PC-3 (cell line): ENCODE data around the gene KIR3DL2. TPM values are rescaled to one million over a fixed set of nuclear protein-coding genes. Genes with fewer than 3 reads are reported as not detected.
"Not testable (repeated sequence)": the region's sequence is repeated elsewhere in the genome, so short reads cannot be mapped to it uniquely, and the experiment has no call there.

Experiments used
- ATAC-seq: fragments of 200-7000 bp; cut with Tn5 transposase; 2 replicates; pipeline ENCODE4 v1.9.1; 2020; ENCODE audit warnings: mild to moderate bottlenecking, moderate library complexity
- BruUV-seq: library from RNA; stranded (reverse); fragments of 400-500 nt; replicated peaks from 2 replicates; lab custom pipeline; 2021; lab: Mats Ljungman, UMichigan
- CTCF ChIA-PET: fragments of 300-600 bp; sonication (Branson Sonifier 250); formaldehyde crosslinking; loops from one replicate; lab custom pipeline; 2022; ENCODE audit warnings: antibody characterized with exemption; lab: Charles Lee
- POLR2A ChIA-PET: fragments of 300-600 bp; sonication (Branson Sonifier 250); formaldehyde crosslinking; loops from one replicate; lab custom pipeline; 2022; ENCODE audit warnings: antibody characterized with exemption; ENCODE audit not compliant: unreplicated experiment; lab: Charles Lee
- DNase-seq: peaks from one replicate; pipeline ENCODE4 v3.0.0-alpha.2; 2015
- H2AFZ ChIP-seq: fragments of 300-600 bp; sonication (generic); 2 replicates; pipeline ENCODE4 v1.6.0; 2016; ENCODE audit warnings: antibody characterized with exemption, low read length
- H3F3A ChIP-seq: fragments of 300-600 bp; sonication (generic); one replicate; pipeline ENCODE4 v1.6.0; 2017; ENCODE audit warnings: antibody characterized with exemption, low read length, control low read depth, mild to moderate bottlenecking; ENCODE audit not compliant: unreplicated experiment
- H3K27ac ChIP-seq: fragments of 300-600 bp; sonication (generic); 2 replicates; pipeline ENCODE4 v1.5.1; 2016; ENCODE audit warnings: mild to moderate bottlenecking, low read length
- H3K27me3 ChIP-seq: fragments of 300-600 bp; sonication (generic); 2 replicates; pipeline ENCODE4 v1.6.1; 2016; ENCODE audit warnings: low read length, mixed read lengths
- H3K36me3 ChIP-seq: fragments of 300-600 bp; sonication (generic); 2 replicates; pipeline ENCODE4 v1.6.1; 2016; ENCODE audit warnings: low read depth, mixed run types, low read length, mixed read lengths
- H3K4me1 ChIP-seq: fragments of 300-600 bp; sonication (generic); 2 replicates; pipeline ENCODE4 v1.5.1; 2016; ENCODE audit warnings: low read length; ENCODE audit not compliant: insufficient read depth
- H3K4me2 ChIP-seq: fragments of 300-600 bp; sonication (generic); 2 replicates; pipeline ENCODE4 v1.6.0; 2016; ENCODE audit warnings: low read length
- H3K4me3 ChIP-seq: fragments of 300-600 bp; sonication (generic); 2 replicates; pipeline ENCODE4 v1.5.1; 2016; ENCODE audit warnings: mild to moderate bottlenecking, low read length, mixed read lengths
- H3K79me2 ChIP-seq: fragments of 300-600 bp; sonication (generic); 2 replicates; pipeline ENCODE4 v1.6.1; 2017; ENCODE audit warnings: low read length, mixed read lengths
- H3K9ac ChIP-seq: fragments of 300-600 bp; sonication (generic); 2 replicates; pipeline ENCODE4 v1.6.0; 2016; ENCODE audit warnings: mild to moderate bottlenecking, low read length
- H3K9me2 ChIP-seq: fragments of 300-600 bp; sonication (generic); replicated peaks from 2 replicates; pipeline ENCODE4 v1.6.1; 2016; ENCODE audit warnings: mixed run types, low read length, mixed read lengths
- H3K9me3 ChIP-seq: fragments of 300-600 bp; sonication (generic); 2 replicates; pipeline ENCODE4 v1.6.1; 2016; ENCODE audit warnings: low read length, mixed read lengths
- H4K20me1 ChIP-seq: fragments of 300-600 bp; sonication (generic); 2 replicates; pipeline ENCODE4 v1.6.1; 2016; ENCODE audit warnings: low read length, mixed read lengths
- EZH2 ChIP-seq: fragments of 300-600 bp; sonication (generic); IDR thresholded peaks from one replicate; pipeline ENCODE4 v1.6.1; 2017; ENCODE audit warnings: antibody characterized with exemption, mild to moderate bottlenecking, low read length; ENCODE audit not compliant: unreplicated experiment
- EZH2phosphoT487 ChIP-seq: fragments of 300-600 bp; sonication (generic); IDR thresholded peaks from 2 replicates; pipeline ENCODE4 v1.6.1; 2018; ENCODE audit warnings: mild to moderate bottlenecking, antibody characterized with exemption, low read length, borderline replicate concordance
- intact Hi-C: fragments of 100-400 bp; cut with micrococcal nuclease; formaldehyde crosslinking; loops from 2 replicates; pipeline ENCODE4 v1.9.0; 2023
- total RNA-seq: library from RNA; depleted of rRNA; stranded (reverse); fragments of >200 nt; gene quantifications from 2 replicates; pipeline ENCODE4 v1.2.3, GENCODE V29; 2014
- TF ChIP-seq, protein P1 (sequence below): fragments of 300-600 bp; sonication (generic); conservative IDR thresholded peaks from 2 replicates; pipeline ENCODE4 v1.5.1; 2017; ENCODE audit warnings: antibody characterized with exemption, low read depth, mild to moderate bottlenecking, low read length

Gene KIR3DL2
- total RNA-seq, 1 experiment from 2014 or later = not detected

DNA sequence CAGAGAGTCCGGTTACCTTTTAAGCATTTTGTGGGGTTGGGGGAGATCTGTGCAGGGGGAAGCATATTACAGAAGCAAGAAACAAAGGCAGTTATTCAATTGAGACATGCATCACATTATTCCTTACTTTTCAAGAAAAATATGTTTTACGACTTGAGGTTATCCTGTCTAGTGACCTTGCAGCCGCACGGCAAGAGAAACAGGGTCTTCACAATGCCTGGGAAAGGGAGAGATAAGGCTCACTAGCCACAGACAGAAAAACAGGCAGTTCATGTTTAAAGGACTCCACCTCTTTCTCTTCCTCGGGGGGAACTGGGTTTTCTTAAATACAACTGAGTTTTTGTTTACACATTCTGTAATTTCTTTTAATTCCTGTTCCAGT is 55.2 kb downstream of the KIR3DL2 start:
- ATAC-seq (no peak), DNase-seq (no peak)
- CTCF ChIA-PET = no interaction called here
- Histone ChIP-seq H3K27ac (no peak overlapping the region), H3F3A (no peaks in the 10 kb centered on the region), H3K4me1 (no peaks in the 10 kb centered on the region), H2AFZ (no peak overlapping the region), H3K36me3 (no peaks in the 10 kb centered on the region), H3K4me2 (no peak overlapping the region), H3K4me3 (no peak overlapping the region), H3K9me2 (no peaks in the 10 kb centered on the region), H4K20me1 (no peaks in the 10 kb centered on the region), H3K27me3 (peaks cover 38% of the 10 kb centered on the region), H3K9ac (no peak overlapping the region), H3K79me2 (no peaks in the 10 kb centered on the region), H3K9me3 (no peaks in the 10 kb centered on the region)
- POLR2A ChIA-PET = no interaction called here
- intact Hi-C loops = no loop called here
- BruUV-seq = no TSS peak
- no peak for TF ChIP-seq EZH2phosphoT487
- TF ChIP-seq, protein P1, sequence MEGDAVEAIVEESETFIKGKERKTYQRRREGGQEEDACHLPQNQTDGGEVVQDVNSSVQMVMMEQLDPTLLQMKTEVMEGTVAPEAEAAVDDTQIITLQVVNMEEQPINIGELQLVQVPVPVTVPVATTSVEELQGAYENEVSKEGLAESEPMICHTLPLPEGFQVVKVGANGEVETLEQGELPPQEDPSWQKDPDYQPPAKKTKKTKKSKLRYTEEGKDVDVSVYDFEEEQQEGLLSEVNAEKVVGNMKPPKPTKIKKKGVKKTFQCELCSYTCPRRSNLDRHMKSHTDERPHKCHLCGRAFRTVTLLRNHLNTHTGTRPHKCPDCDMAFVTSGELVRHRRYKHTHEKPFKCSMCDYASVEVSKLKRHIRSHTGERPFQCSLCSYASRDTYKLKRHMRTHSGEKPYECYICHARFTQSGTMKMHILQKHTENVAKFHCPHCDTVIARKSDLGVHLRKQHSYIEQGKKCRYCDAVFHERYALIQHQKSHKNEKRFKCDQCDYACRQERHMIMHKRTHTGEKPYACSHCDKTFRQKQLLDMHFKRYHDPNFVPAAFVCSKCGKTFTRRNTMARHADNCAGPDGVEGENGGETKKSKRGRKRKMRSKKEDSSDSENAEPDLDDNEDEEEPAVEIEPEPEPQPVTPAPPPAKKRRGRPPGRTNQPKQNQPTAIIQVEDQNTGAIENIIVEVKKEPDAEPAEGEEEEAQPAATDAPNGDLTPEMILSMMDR = no peak
- no peak for TF ChIP-seq EZH2

DNA sequence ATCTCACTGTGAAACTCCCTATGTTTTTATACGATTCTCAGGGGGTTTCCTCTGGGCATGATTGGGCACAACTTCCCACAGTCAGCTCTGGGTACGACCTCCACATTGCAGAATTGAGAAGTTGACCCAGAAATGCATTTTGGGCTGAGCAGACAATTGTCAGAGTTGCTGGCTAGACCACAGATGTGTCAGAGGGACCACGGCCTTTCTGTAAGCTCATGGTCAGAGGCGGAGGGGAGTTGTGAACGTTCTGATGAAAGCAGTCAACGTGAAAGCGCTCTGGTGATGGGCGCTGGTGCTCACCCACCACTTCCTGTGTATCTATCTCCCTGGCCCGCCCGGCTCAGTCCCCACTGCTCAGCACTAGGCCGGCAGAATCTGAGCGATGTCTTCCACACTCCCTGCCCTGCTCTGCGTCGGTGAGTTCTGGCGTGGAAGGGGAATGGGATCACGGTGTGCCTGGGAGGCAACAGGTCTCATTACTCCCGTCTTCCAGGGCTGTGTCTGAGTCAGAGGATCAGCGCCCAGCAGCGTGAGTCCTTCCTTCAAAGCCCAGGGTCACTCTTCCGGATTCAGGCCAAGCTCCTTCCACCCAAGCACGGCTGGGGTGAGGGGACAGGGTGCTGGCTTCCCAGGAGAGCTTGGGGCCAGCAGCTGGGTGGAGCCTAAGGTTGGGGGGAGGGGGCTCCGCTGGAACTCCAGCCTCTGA is 55.7 kb downstream of the KIR3DL2 start, which contains the start of gene NCR1:
NCR1 (plus strand) TSS at position 346 of the 709 bp plus-strand sequence; CDS start at position 386, 40 bp downstream.
- intact Hi-C loops = no loop called here
- no peak for TF ChIP-seq EZH2
- TF ChIP-seq, protein P1 = no peak
- no peak for TF ChIP-seq EZH2phosphoT487
- CTCF ChIA-PET = no interaction called here
- H3K27me3 ChIP-seq = peaks cover 34% of the 10 kb centered on the region
- no peaks in the 10 kb centered on the region for H3K9me3 ChIP-seq
- no peaks in the 10 kb centered on the region for H3K4me1 ChIP-seq
- H3K79me2 ChIP-seq = no peaks in the 10 kb centered on the region
- ATAC-seq (no peak), DNase-seq (no peak)
- no peaks in the 10 kb centered on the region for H4K20me1 ChIP-seq
- H3K27ac ChIP-seq = no peak within 1 kb of the TSS
- POLR2A ChIA-PET = no interaction called here
- H3K36me3 ChIP-seq = no peaks in the 10 kb centered on the region
- no peak within 1 kb of the TSS for H3K9ac ChIP-seq
- no TSS peak for BruUV-seq
- no peak within 1 kb of the TSS for H3K4me2 ChIP-seq
- H2AFZ ChIP-seq = no peak within 1 kb of the TSS
- H3K4me3 ChIP-seq = no peak within 1 kb of the TSS
- H3K9me2 ChIP-seq = no peaks in the 10 kb centered on the region
- H3F3A ChIP-seq = no peaks in the 10 kb centered on the region

DNA sequence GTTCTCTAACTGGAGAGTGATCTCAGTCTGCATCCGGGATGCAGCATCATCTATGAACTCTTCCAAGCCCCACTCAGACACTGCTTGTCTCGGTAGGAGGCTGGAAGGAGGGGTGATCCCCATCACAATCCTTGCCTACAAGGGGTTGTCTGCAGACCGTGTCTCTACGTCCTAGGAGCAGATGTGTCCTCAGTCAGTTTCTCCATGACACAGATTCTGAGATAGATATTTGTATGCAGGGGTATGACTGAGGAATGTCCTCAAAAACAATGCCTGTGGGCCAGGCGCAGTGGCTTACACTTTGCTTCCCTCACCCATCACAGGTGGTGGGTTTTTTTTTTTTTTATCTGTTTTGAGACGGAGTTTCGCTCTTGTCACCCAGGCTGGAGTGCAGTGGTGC is 56.6 kb downstream of the KIR3DL2 start:
- BruUV-seq = no TSS peak
- no peak overlapping the region for H3K27ac ChIP-seq

DNA sequence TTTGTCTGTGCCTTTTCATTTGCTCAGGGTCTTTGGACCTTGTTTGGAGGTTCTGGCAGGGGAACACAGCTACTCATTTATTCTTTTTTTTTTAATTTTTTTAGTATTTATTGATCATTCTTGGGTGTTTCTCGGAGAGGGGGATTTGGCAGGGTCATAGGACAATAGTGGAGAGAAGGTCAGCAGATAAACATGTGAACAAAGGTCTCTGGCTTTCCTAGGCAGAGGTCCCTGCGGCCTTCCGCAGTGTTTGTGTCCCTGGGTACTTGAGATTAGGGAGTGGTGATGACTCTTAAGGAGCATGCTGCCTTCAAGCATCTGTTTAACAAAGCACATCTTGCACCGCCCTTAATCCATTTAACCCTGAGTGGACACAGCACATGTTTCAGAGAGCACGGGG is 57.7 kb downstream of the KIR3DL2 start:
- DNase-seq, CTCF ChIA-PET, H3K9me2 ChIP-seq, intact Hi-C loops, H4K20me1 ChIP-seq, H3K79me2 ChIP-seq, H3K36me3 ChIP-seq, H3K4me1 ChIP-seq, H3K9ac ChIP-seq, ATAC-seq, H3F3A ChIP-seq, H2AFZ ChIP-seq, H3K4me2 ChIP-seq, BruUV-seq, H3K4me3 ChIP-seq, POLR2A ChIA-PET, H3K9me3 ChIP-seq, H3K27ac ChIP-seq: not testable (repeated sequence)
- H3K27me3 ChIP-seq = peaks cover 32% of the 10 kb centered on the region

More for the DNA sequence above, 56.6 kb downstream of the KIR3DL2 start:
- Histone ChIP-seq H3K27me3 (peaks cover 32% of the 10 kb centered on the region), H2AFZ (no peak overlapping the region), H3K4me3 (no peak overlapping the region), H3K4me1 (no peaks in the 10 kb centered on the region), H3K36me3 (no peaks in the 10 kb centered on the region), H3K9me3 (no peaks in the 10 kb centered on the region), H3K9ac (no peak overlapping the region), H3K79me2 (no peaks in the 10 kb centered on the region), H3F3A (no peaks in the 10 kb centered on the region), H3K9me2 (no peaks in the 10 kb centered on the region), H3K4me2 (no peak overlapping the region), H4K20me1 (no peaks in the 10 kb centered on the region)
- DNase-seq = no peak
- no peak for ATAC-seq
- ChIA-PET CTCF (no interaction called here), POLR2A (no interaction called here)
- TF ChIP-seq, protein P1 = no peak
- TF ChIP-seq EZH2 = no peak
- intact Hi-C loops = no loop called here
